OCI-LY7 (cell line): ENCODE results near the gene TREM2.

ENCODE experiments used
- CTCF ChIP-seq: fragments of 200-600 bp; sonication (generic); conservative IDR thresholded peaks from 2 replicates; pipeline ENCODE4 v1.5.1; 2014; ENCODE audit warnings: mild to moderate bottlenecking, antibody characterized with exemption, low read length, moderate library complexity, mixed read lengths
- EZH2phosphoT487 ChIP-seq: fragments of 200-600 bp; sonication (generic); IDR thresholded peaks from 2 replicates; pipeline ENCODE4 v1.6.1; 2018; ENCODE audit warnings: low read depth, borderline replicate concordance, mild to moderate bottlenecking, mixed run types, antibody characterized with exemption, low read length, moderate library complexity, mixed read lengths

GRCh38 chr6:41170547-41171160, 7.7 kb upstream of the TREM2 start:
- TF ChIP-seq CTCF (no peak), EZH2phosphoT487 (no peak)
